Skeletal muscle tissue (tissue), 4 donors: ENCODE data around the gene LTA4H. TPM values are rescaled to one million over a fixed set of nuclear protein-coding genes. Genes with fewer than 3 reads are reported as not detected.

Source experiments
- H3K27ac ChIP-seq: one replicate; pipeline ENCODE4 v1.7.0; 2013; ENCODE audit warnings: mild to moderate bottlenecking, low read depth, low read length, inconsistent platforms
- H3K27me3 ChIP-seq, 3 donors: one replicate each; pipeline ENCODE4 v1.7.0; 2013; ENCODE audit warnings: low read length in 3 of 3; ENCODE audit not compliant: control insufficient read depth in 3 of 3, insufficient read depth in 3 of 3
- H3K36me3 ChIP-seq, 3 donors: one replicate each; pipeline ENCODE4 v1.7.0; 2013; ENCODE audit warnings: low read length in 3 of 3; ENCODE audit not compliant: control insufficient read depth in 3 of 3, insufficient read depth in 3 of 3
- H3K4me1 ChIP-seq, 3 donors: one replicate each; pipeline ENCODE4 v1.7.0; 2013; ENCODE audit warnings: low read length in 3 of 3, mild to moderate bottlenecking in 3 of 3; ENCODE audit not compliant: control insufficient read depth in 3 of 3, insufficient read depth in 3 of 3
- H3K4me3 ChIP-seq, 3 donors: one replicate each; pipeline ENCODE4 v1.7.0; 2013; ENCODE audit warnings: low read length in 3 of 3
- H3K9ac ChIP-seq, 3 donors: one replicate each; pipeline ENCODE4 v1.7.0; 2013; ENCODE audit warnings: low read length in 3 of 3, mild to moderate bottlenecking in 3 of 3, moderate library complexity in 2 of 3, low read depth in 1 of 3
- H3K9me3 ChIP-seq, 3 donors: one replicate each; pipeline ENCODE4 v1.7.0; 2013; ENCODE audit warnings: low read length in 3 of 3; ENCODE audit not compliant: control insufficient read depth in 3 of 3
- total RNA-seq: library from RNA; depleted of rRNA; stranded (reverse); fragments of >200 nt; gene quantifications from one replicate; pipeline ENCODE4 v1.2.3, GENCODE V29; 2014
- donor health status: Osteomylitis.

The LTA4H gene
- total RNA-seq, 1 donor from 2014 or later: 55.8 TPM

DNA sequence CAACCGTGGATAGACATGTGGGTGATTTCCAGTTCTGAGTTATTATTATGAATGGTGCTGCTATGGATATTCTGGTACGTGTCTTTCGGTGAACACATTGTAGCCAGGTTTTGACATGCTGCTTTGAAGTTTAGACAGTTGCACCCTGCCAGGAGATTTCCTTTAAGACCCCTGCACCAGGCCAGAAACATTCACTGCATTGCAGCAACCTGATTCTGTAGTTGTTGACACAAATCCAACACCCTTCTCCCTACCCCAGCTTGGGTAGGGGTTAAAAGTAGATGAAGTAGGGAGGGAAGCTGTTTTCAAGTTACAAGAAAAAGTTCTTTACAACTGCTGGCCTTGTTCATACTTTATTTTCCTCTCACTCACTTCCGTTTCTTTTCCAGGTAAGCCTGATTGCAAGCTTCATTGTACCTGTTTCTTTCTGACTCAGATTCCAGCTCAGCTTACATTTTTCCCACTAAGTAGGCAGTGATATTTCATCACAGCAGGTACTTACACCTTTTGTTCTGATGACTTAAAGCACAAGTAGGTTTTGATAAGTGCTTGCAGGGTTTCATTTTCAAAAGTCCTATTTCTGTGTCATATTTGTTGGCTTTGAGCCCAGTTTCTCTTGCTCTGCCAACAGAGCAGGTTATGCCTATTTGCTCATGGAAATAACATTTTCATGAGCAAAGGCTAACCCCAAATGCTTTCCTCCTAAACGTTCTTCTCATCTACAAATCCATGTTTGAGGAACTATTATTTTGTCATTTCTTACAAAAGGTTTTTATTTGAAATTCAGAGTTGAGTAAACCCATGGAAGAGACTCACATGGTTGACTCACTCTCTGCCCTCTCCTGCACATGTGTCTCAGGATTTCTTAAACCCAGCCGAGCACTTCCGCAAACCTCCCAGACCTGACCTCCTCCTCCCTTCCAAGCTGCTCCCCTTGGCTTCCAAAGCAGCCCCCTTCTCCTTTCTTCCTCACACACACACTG is 12.1 kb upstream of the LTA4H start:
- peaks cover 0 to 13% (median 0%) of the 10 kb centered on the region in 3 donors for H3K4me1 ChIP-seq

GRCh38 chr12:96046543-96047228 is 11.3 kb upstream of the LTA4H start:
- Histone ChIP-seq H3K27ac (no peak overlapping the region), H3K36me3 (no peaks in the 10 kb centered on the region), H3K9ac (no peak overlapping the region), H3K27me3 (no peaks in the 10 kb centered on the region), H3K4me3 (no peak overlapping the region), H3K4me1 (peaks cover 0 to 13% (median 0%) of the 10 kb centered on the region in 3 donors), H3K9me3 (no peaks in the 10 kb centered on the region)

More for the DNA sequence above, 12.1 kb upstream of the LTA4H start:
- no peak overlapping the region for H3K27ac ChIP-seq
- no peaks in the 10 kb centered on the region for H3K36me3 ChIP-seq
- no peaks in the 10 kb centered on the region for H3K9me3 ChIP-seq
- no peak overlapping the region for H3K9ac ChIP-seq
- no peaks in the 10 kb centered on the region for H3K27me3 ChIP-seq
- no peak overlapping the region for H3K4me3 ChIP-seq

DNA sequence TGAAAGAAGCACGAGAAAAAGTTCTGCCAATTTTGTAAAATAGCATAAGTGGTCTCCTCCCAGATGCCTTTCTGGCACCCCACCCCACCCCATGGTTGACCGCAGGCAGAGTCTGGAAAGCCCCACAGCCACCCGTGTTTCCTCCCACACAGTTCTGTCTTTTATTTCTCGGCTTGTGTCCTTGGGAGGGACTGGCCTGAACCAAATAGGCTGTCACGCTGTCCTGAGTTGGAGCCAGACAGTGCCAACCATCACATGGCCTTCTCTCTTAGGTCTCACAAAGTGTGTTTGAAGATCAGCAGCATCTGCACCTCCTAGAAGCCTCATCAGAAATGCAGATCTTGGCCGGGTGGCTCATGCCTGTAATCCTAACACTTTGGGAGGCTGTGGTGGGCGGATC is 10.2 kb upstream of the LTA4H start:
- H3K4me3 ChIP-seq: no peak overlapping the region
- no peak overlapping the region for H3K27ac ChIP-seq
- H3K36me3 ChIP-seq: no peaks in the 10 kb centered on the region
- no peak overlapping the region for H3K9ac ChIP-seq
- no peaks in the 10 kb centered on the region for H3K9me3 ChIP-seq
- H3K27me3 ChIP-seq: no peaks in the 10 kb centered on the region
- peaks cover 0 to 13% (median 0%) of the 10 kb centered on the region in 3 donors for H3K4me1 ChIP-seq

- Histone ChIP-seq H3K27me3 (no peaks in the 10 kb centered on the region), H3K9me3 (no peaks in the 10 kb centered on the region), H3K4me3 (no peak overlapping the region), H3K9ac (no peak overlapping the region), H3K4me1 (peaks cover 0 to 13% (median 0%) of the 10 kb centered on the region in 3 donors), H3K27ac (no peak overlapping the region), H3K36me3 (no peaks in the 10 kb centered on the region)
These were observed 9.5 kb upstream of the LTA4H start for GRCh38 chr12:96044943-96045290.

DNA sequence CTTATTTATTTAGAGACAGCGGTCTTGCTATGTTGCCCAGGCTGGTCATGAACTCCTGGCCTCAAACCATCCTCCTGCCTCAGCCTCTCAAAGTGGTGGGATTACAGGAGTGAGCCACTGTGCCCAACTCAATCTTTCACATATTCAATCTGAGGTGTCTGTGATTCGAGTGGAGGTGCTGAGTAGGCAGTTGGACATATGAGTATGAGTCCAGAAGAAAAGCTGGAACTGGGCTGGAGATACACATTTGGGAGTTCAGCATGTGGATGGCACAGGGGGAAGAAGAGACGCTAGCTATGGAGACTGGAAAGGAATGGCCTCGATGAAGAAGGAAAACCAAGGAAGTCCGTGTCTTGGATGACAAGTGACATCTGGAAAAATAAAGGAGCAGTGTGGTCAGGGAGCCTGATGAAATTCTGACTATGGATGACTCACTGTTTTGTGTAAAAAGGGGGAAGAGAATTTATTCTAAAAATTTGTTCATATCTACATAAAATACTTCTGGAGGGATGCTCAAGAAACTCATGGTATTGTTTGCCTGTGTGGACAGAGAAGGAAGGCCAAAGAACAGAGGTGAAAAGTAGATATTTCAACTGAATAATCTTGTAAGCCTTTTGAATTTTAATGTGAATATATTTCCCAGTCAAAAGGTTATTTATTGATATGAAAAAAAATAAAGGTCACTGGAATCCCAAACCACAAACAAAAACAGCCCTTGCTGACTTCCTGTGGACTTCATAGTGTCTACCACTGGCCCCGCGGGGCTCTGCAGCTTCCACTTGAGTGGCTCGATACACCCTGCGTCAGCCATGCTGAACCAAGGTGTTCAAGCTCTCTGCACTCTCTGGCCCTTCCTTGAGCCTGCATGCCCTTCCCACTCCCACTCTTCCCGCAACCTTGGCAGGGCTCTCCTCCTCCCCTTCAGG is 8.9 kb upstream of the LTA4H start:
- H3K27me3 ChIP-seq: no peaks in the 10 kb centered on the region
- no peak overlapping the region for H3K4me3 ChIP-seq
- no peaks in the 10 kb centered on the region for H3K9me3 ChIP-seq
- H3K4me1 ChIP-seq: peaks cover 0 to 13% (median 0%) of the 10 kb centered on the region in 3 donors
- no peak overlapping the region for H3K9ac ChIP-seq
- H3K27ac ChIP-seq: no peak overlapping the region
- no peaks in the 10 kb centered on the region for H3K36me3 ChIP-seq

DNA sequence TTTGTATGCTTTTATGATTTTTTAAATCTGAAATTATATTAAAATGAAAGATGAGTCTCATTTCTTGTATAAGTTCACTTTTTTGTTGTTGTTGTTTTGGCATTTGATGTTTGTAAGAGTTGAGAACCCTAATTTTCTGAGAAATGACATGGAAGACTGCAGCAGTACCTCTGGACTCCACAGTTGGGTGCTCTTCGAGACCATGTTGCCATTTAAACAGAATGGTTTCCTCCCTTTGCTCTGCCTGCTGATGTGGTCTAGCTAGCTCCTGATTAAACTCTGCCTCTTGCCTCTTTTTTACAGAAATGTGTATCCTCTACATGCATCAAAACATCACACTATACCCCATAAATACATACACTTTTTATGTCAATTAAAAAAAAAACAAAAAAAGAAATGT is 5.8 kb upstream of the LTA4H start:
- no peak overlapping the region for H3K27ac ChIP-seq

GRCh38 chr12:96040305-96041133 is 5.1 kb upstream of the LTA4H start:
- Histone ChIP-seq H3K27ac (no peak overlapping the region), H3K36me3 (no peaks in the 10 kb centered on the region), H3K27me3 (no peaks in the 10 kb centered on the region), H3K9ac (no peak overlapping the region), H3K4me3 (no peak overlapping the region), H3K9me3 (no peaks in the 10 kb centered on the region), H3K4me1 (peaks cover 0 to 8% (median 0%) of the 10 kb centered on the region in 3 donors)

More for the DNA sequence above, 5.8 kb upstream of the LTA4H start:
- H3K4me3 ChIP-seq: no peak overlapping the region
- no peaks in the 10 kb centered on the region for H3K36me3 ChIP-seq
- peaks cover 0 to 5% (median 0%) of the 10 kb centered on the region in 3 donors for H3K4me1 ChIP-seq
- no peak overlapping the region for H3K9ac ChIP-seq
- H3K9me3 ChIP-seq: no peaks in the 10 kb centered on the region
- H3K27me3 ChIP-seq: no peaks in the 10 kb centered on the region

GRCh38 chr12:96039516-96039915 is 4.1 kb upstream of the LTA4H start:
- H3K36me3 ChIP-seq: no peaks in the 10 kb centered on the region
- H3K27ac ChIP-seq: no peak overlapping the region
- no peaks in the 10 kb centered on the region for H3K9me3 ChIP-seq
- no peaks in the 10 kb centered on the region for H3K27me3 ChIP-seq
- H3K4me1 ChIP-seq: peaks cover 4 to 13% (median 5%) of the 10 kb centered on the region in 3 donors
- H3K4me3 ChIP-seq: no peak overlapping the region
- no peak overlapping the region for H3K9ac ChIP-seq
